NCI-H526 (cell line): ENCODE measurements around the gene TM9SF3.

Experiments used
- DNase-seq, 2 experiments: peaks; one replicate each; lab custom pipeline; 2025; lab: John Stamatoyannopoulos, UW

Gene TM9SF3

GRCh38 chr10:96470116-96470743 is 116.6 kb downstream of the TM9SF3 start:
- DNase-seq, result peak; percentile 31 to 74

- DNase-seq, result peak; percentile 38 to 63
These were observed 118.0 kb downstream of the TM9SF3 start for GRCh38 chr10:96468845-96469244.
